HepG2 (cell line): ENCODE results near the gene ARL5C. TPM values are rescaled to one million over a fixed set of nuclear protein-coding genes. Genes with fewer than 3 reads are reported as not detected.

Experiments used
- AHR ChIP-seq: IDR thresholded peaks from 2 replicates; pipeline ENCODE4 v1.6.1; 2018; ENCODE audit warnings: missing genetic modification reagents, missing compliant biosample characterization
- ATF3 ChIP-seq: sonication (generic); formaldehyde crosslinking; IDR thresholded peaks from 2 replicates; pipeline ENCODE4 v1.4.0; 2020; ENCODE audit warnings: missing genetic modification reagents
- FOSL1 ChIP-seq: sonication (generic); formaldehyde crosslinking; IDR thresholded peaks from 2 replicates; pipeline ENCODE4 v1.9.0; 2021; ENCODE audit warnings: missing genetic modification reagents, borderline replicate concordance
- FOXA3 ChIP-seq: IDR thresholded peaks from 2 replicates; pipeline ENCODE4 v1.6.1; 2016; ENCODE audit warnings: missing genetic modification reagents, missing compliant biosample characterization
- FOXM1 ChIP-seq: sonication (generic); formaldehyde crosslinking; IDR thresholded peaks from 2 replicates; pipeline ENCODE4 v1.5.0; 2020; ENCODE audit warnings: missing genetic modification reagents
- GATA4 ChIP-seq: sonication (generic); IDR thresholded peaks from 2 replicates; pipeline ENCODE4 v1.6.1; 2016; ENCODE audit warnings: antibody characterized with exemption, low read depth, borderline replicate concordance
- HCFC1 ChIP-seq: fragments of 150-350 bp; IDR thresholded peaks from 2 replicates; pipeline ENCODE4 v1.6.1; 2014; ENCODE audit warnings: low read depth, low read length
- KDM5B ChIP-seq: sonication (generic); formaldehyde crosslinking; IDR thresholded peaks from 2 replicates; pipeline ENCODE4 v1.4.0; 2020; ENCODE audit warnings: missing genetic modification reagents, mild to moderate bottlenecking, borderline replicate concordance
- NFATC3 ChIP-seq: sonication (generic); formaldehyde crosslinking; IDR thresholded peaks from 2 replicates; pipeline ENCODE4 v1.5.1; 2020; ENCODE audit warnings: mild to moderate bottlenecking, missing genetic modification reagents
- NFE2L2 ChIP-seq: fragments of 150-350 bp; IDR thresholded peaks from 2 replicates; pipeline ENCODE4 v1.6.1; 2014; ENCODE audit warnings: low read length
- SATB2 ChIP-seq: sonication (generic); formaldehyde crosslinking; IDR thresholded peaks from 2 replicates; pipeline ENCODE4 v1.5.0; 2020; ENCODE audit warnings: missing genetic modification reagents
- SP140L ChIP-seq: sonication (generic); formaldehyde crosslinking; IDR thresholded peaks from 2 replicates; pipeline ENCODE4 v1.4.0; 2020; ENCODE audit warnings: missing genetic modification reagents, borderline replicate concordance
- TRIM22 ChIP-seq: fragments of 450-650 bp; IDR thresholded peaks from 2 replicates; pipeline ENCODE4 v1.6.1; 2017
- ZNF282 ChIP-seq: fragments of 450-650 bp; IDR thresholded peaks from 2 replicates; pipeline ENCODE4 v1.6.1; 2018; ENCODE audit not compliant: partially characterized antibody
- ZNF432 ChIP-seq: sonication (generic); formaldehyde crosslinking; IDR thresholded peaks from 2 replicates; pipeline ENCODE4 v1.5.0; 2020; ENCODE audit warnings: missing genetic modification reagents, mild to moderate bottlenecking, borderline replicate concordance
- polyA plus RNA-seq, 8 experiments: library from polyadenylated mRNA; depleted of rRNA in 3 of 8; stranded (reverse) in 7 of 8; unstranded in 1 of 8; fragments of >200 nt; fragmentation: Illumina TruSeq in 4 of 8; extraction: Trizol in 4 of 8; gene quantifications; 2 replicates each; pipeline versions ENCODE4 v1.2.1 to v1.2.3, GENCODE V29; 2011 to 2016; ENCODE audit warnings: low read depth in 4 of 8, missing spikeins in 1 of 8, mixed read lengths in 1 of 8; ENCODE audit not compliant: insufficient read depth in 1 of 8
- total RNA-seq, 5 experiments: library from RNA; depleted of rRNA; stranded (reverse); fragments of >200 nt; fragmentation: Illumina TruSeq; extraction: Trizol; gene quantifications; 2 replicates each; pipeline ENCODE4 v1.2.3, GENCODE V29; 2016; ENCODE audit warnings: low read depth in 1 of 5
- TF ChIP-seq, protein P1 (sequence below): sonication (generic); formaldehyde crosslinking; IDR thresholded peaks from 2 replicates; pipeline ENCODE4 v1.4.0; 2020; ENCODE audit warnings: missing genetic modification reagents
- TF ChIP-seq, protein P2 (sequence below): sonication (generic); formaldehyde crosslinking; IDR thresholded peaks from 2 replicates; pipeline ENCODE4 v1.5.1; 2020; ENCODE audit warnings: mild to moderate bottlenecking, missing genetic modification reagents
- TF ChIP-seq, protein P3 (sequence below): sonication (generic); formaldehyde crosslinking; IDR thresholded peaks from 2 replicates; pipeline ENCODE4 v1.4.0; 2020; ENCODE audit warnings: mild to moderate bottlenecking, missing genetic modification reagents
- TF ChIP-seq, protein P4 (sequence below): sonication (generic); formaldehyde crosslinking; IDR thresholded peaks from 2 replicates; pipeline ENCODE4 v1.4.0; 2020; ENCODE audit warnings: mild to moderate bottlenecking, low read depth, missing genetic modification reagents

ARL5C gene
- total and polyA plus RNA-seq, 2 of the 13 experiments (the other 11 are each of a cell fraction or from before 2014, with no cell fraction given), result not detected

DNA sequence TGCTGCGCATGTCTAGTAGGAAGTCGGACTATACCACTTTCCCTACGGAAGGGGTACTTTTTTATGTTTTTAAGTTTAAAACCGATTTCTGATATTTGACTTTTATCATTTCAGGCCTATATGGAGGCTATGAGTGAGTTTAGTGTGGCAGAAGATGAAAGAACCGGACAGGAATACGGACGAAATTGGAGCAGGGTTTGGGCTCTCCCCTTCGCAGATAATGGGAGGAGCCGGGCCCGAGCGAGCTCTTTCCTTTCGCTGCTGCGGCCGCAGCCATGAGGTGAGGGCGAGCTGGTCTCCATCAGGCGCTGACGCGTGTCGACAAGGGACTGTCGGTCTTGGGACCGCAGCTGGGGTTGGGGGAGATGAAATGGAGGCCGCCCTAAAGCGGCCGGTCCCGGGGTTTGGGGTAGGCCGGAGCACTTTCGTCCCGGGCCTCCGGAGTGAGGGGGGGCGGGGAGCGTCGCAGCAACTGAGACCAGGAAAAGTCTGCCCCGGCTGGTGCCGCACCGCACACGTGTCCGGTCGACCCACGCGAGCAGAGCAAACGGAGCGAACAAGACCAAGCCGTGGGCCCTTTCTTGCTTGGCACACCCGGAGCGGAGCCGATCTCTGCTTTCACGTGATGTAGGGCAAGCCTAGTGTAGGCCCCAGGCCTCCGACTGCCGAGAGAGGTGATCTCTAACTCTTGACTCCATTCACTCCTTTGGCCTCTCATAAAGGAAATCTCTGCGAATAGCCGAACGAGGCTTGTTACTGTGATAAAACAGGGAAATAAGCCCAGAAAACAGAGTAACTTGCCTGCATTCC lies 34.3 kb upstream of the ARL5C start, which contains the start of gene RPL19 (continued):
- TF ChIP-seq FOXM1 (CRISPR knock-in tag) (0 out of 2 replicates have a peak, but pooled peaks have one; percentile 23), GATA4 (no peak), ATF3 (CRISPR knock-in tag) (peak; percentile 49; the same call in 1 of the 2 replicates), TRIM22 (no peak), FOXA3 (peak; percentile 13; the same call in 1 of the 2 replicates), HCFC1 (0 out of 2 replicates have a peak, but pooled peaks have one; percentile 2), NFATC3 (CRISPR knock-in tag) (peak; percentile 47; the same call in 1 of the 2 replicates), KDM5B (CRISPR knock-in tag) (peak; percentile 98), FOSL1 (peak; percentile 29; the same call in 1 of the 2 replicates), ZNF432 (CRISPR knock-in tag) (no peak), AHR (CRISPR knock-in tag) (peak; percentile 66; the same call in 1 of the 2 replicates), ZNF282 (no peak), NFE2L2 (no peak), SP140L (CRISPR knock-in tag) (no peak), SATB2 (peak; percentile 61)
- TF ChIP-seq, protein P1, sequence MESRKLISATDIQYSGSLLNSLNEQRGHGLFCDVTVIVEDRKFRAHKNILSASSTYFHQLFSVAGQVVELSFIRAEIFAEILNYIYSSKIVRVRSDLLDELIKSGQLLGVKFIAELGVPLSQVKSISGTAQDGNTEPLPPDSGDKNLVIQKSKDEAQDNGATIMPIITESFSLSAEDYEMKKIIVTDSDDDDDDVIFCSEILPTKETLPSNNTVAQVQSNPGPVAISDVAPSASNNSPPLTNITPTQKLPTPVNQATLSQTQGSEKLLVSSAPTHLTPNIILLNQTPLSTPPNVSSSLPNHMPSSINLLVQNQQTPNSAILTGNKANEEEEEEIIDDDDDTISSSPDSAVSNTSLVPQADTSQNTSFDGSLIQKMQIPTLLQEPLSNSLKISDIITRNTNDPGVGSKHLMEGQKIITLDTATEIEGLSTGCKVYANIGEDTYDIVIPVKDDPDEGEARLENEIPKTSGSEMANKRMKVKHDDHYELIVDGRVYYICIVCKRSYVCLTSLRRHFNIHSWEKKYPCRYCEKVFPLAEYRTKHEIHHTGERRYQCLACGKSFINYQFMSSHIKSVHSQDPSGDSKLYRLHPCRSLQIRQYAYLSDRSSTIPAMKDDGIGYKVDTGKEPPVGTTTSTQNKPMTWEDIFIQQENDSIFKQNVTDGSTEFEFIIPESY (CRISPR knock-in tag), result peak; percentile 5; the same call in 1 of the 2 replicates
- TF ChIP-seq, protein P2, sequence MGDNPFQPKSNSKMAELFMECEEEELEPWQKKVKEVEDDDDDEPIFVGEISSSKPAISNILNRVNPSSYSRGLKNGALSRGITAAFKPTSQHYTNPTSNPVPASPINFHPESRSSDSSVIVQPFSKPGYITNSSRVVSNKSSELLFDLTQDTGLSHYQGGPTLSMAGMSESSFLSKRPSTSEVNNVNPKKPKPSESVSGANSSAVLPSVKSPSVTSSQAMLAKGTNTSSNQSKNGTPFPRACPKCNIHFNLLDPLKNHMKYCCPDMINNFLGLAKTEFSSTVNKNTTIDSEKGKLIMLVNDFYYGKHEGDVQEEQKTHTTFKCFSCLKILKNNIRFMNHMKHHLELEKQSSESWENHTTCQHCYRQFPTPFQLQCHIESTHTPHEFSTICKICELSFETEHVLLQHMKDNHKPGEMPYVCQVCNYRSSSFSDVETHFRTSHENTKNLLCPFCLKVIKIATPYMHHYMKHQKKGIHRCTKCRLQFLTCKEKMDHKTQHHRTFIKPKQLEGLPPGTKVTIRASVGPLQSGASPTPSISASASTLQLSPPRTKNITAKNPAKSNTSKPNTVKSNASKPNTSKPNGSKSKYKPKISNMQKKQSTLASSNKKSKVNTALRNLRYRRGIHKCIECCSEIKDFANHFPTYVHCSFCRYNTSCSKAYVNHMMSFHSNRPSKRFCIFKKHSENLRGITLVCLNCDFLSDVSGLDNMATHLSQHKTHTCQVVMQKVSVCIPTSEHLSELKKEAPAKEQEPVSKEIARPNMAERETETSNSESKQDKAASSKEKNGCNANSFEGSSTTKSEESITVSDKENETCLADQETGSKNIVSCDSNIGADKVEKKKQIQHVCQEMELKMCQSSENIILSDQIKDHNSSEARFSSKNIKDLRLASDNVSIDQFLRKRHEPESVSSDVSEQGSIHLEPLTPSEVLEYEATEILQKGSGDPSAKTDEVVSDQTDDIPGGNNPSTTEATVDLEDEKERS (CRISPR knock-in tag), result peak; percentile 63; the same call in 1 of the 2 replicates
- TF ChIP-seq, protein P3, sequence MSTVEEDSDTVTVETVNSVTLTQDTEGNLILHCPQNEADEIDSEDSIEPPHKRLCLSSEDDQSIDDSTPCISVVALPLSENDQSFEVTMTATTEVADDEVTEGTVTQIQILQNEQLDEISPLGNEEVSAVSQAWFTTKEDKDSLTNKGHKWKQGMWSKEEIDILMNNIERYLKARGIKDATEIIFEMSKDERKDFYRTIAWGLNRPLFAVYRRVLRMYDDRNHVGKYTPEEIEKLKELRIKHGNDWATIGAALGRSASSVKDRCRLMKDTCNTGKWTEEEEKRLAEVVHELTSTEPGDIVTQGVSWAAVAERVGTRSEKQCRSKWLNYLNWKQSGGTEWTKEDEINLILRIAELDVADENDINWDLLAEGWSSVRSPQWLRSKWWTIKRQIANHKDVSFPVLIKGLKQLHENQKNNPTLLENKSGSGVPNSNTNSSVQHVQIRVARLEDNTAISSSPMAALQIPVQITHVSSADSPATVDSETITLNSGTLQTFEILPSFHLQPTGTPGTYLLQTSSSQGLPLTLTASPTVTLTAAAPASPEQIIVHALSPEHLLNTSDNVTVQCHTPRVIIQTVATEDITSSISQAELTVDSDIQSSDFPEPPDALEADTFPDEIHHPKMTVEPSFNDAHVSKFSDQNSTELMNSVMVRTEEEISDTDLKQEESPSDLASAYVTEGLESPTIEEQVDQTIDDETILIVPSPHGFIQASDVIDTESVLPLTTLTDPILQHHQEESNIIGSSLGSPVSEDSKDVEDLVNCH (CRISPR knock-in tag), result peak; percentile 84; the same call in 1 of the 2 replicates
- TF ChIP-seq, protein P4, sequence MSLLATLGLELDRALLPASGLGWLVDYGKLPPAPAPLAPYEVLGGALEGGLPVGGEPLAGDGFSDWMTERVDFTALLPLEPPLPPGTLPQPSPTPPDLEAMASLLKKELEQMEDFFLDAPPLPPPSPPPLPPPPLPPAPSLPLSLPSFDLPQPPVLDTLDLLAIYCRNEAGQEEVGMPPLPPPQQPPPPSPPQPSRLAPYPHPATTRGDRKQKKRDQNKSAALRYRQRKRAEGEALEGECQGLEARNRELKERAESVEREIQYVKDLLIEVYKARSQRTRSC (CRISPR knock-in tag), result peak; percentile 68; the same call in 1 of the 2 replicates
